ENCODE data around the gene SRPX. TPM values are rescaled to one million over a fixed set of nuclear protein-coding genes. Genes with fewer than 3 reads are reported as not detected.

Gene SRPX
- total RNA-seq, 1 donor from 2014 or later = 41.7 TPM

GRCh38 chrX:38183596-38183995 lies 37.1 kb downstream of the SRPX start:
- no peaks in the 10 kb centered on the region for H3K36me3 Mint-ChIP-seq (ENCODE audit: unreplicated experiment)
- no peak for DNase-seq (ENCODE audit: extremely low spot score, unreplicated experiment)
- H3K4me1 Mint-ChIP-seq (ENCODE audit: unreplicated experiment) = peaks cover 1% of the 10 kb centered on the region
- peaks cover 6% of the 10 kb centered on the region for H3K9me3 Mint-ChIP-seq (ENCODE audit: unreplicated experiment)
- TF ChIP-seq CTCF (IDR thresholded peaks at IDR 0.05) = no peak
- no peaks in the 10 kb centered on the region for H3K27me3 Mint-ChIP-seq (ENCODE audit: unreplicated experiment)
- H3K4me3 Mint-ChIP-seq (ENCODE audit: unreplicated experiment) = no peak overlapping the region
- no peak overlapping the region for H3K27ac Mint-ChIP-seq (ENCODE audit: unreplicated experiment)

- H3K27ac Mint-ChIP-seq (ENCODE audit: unreplicated experiment) = no peak overlapping the region
- no peak for DNase-seq (ENCODE audit: extremely low spot score, unreplicated experiment)
- no peaks in the 10 kb centered on the region for H3K27me3 Mint-ChIP-seq (ENCODE audit: unreplicated experiment)
- TF ChIP-seq CTCF (IDR thresholded peaks at IDR 0.05) = no peak
- H3K9me3 Mint-ChIP-seq (ENCODE audit: unreplicated experiment) = peaks cover 4% of the 10 kb centered on the region
- no peak overlapping the region for H3K4me3 Mint-ChIP-seq (ENCODE audit: unreplicated experiment)
- H3K36me3 Mint-ChIP-seq (ENCODE audit: unreplicated experiment) = no peaks in the 10 kb centered on the region
- H3K4me1 Mint-ChIP-seq (ENCODE audit: unreplicated experiment) = peaks cover 1% of the 10 kb centered on the region
Measured at GRCh38 chrX:38181357-38181756, 39.3 kb downstream of the SRPX start.

GRCh38 chrX:38178396-38178795 lies 42.3 kb downstream of the SRPX start:
- Mint-ChIP-seq H3K36me3 (ENCODE audit: unreplicated experiment) (no peaks in the 10 kb centered on the region), H3K9me3 (ENCODE audit: unreplicated experiment) (no peaks in the 10 kb centered on the region), H3K27ac (ENCODE audit: unreplicated experiment) (no peak overlapping the region), H3K27me3 (ENCODE audit: unreplicated experiment) (no peaks in the 10 kb centered on the region), H3K4me1 (ENCODE audit: unreplicated experiment) (no peaks in the 10 kb centered on the region), H3K4me3 (ENCODE audit: unreplicated experiment) (no peak overlapping the region)
- TF ChIP-seq CTCF (IDR thresholded peaks at IDR 0.05) = no peak
- DNase-seq (ENCODE audit: extremely low spot score, unreplicated experiment) = no peak

GRCh38 chrX:38175139-38175538 lies 45.5 kb downstream of the SRPX start:
- no peaks in the 10 kb centered on the region for H3K36me3 Mint-ChIP-seq (ENCODE audit: unreplicated experiment)
- H3K9me3 Mint-ChIP-seq (ENCODE audit: unreplicated experiment) = no peaks in the 10 kb centered on the region
- H3K27ac Mint-ChIP-seq (ENCODE audit: unreplicated experiment) = no peak overlapping the region
- peak; percentile 71 for TF ChIP-seq CTCF (IDR thresholded peaks at IDR 0.05)
- no peaks in the 10 kb centered on the region for H3K27me3 Mint-ChIP-seq (ENCODE audit: unreplicated experiment)
- H3K4me3 Mint-ChIP-seq (ENCODE audit: unreplicated experiment) = no peak overlapping the region
- H3K4me1 Mint-ChIP-seq (ENCODE audit: unreplicated experiment) = peaks cover 22% of the 10 kb centered on the region
- no peak for DNase-seq (ENCODE audit: extremely low spot score, unreplicated experiment)

- peaks cover 26% of the 10 kb centered on the region for H3K4me1 Mint-ChIP-seq (ENCODE audit: unreplicated experiment)
Measured at GRCh38 chrX:38172596-38172995, 48.1 kb downstream of the SRPX start.

More at GRCh38 chrX:38172596-38172995, 48.1 kb downstream of the SRPX start:
- no peaks in the 10 kb centered on the region for H3K27me3 Mint-ChIP-seq (ENCODE audit: unreplicated experiment)
- no peaks in the 10 kb centered on the region for H3K9me3 Mint-ChIP-seq (ENCODE audit: unreplicated experiment)
- no peak for DNase-seq (ENCODE audit: extremely low spot score, unreplicated experiment)
- H3K36me3 Mint-ChIP-seq (ENCODE audit: unreplicated experiment) = no peaks in the 10 kb centered on the region
- TF ChIP-seq CTCF (IDR thresholded peaks at IDR 0.05) = no peak
- H3K27ac Mint-ChIP-seq (ENCODE audit: unreplicated experiment) = peak overlapping the region; percentile 35
- no peak overlapping the region for H3K4me3 Mint-ChIP-seq (ENCODE audit: unreplicated experiment)

Data from osteocyte (in vitro differentiated cells).